A673 (cell line): ENCODE measurements around the gene EREG. TPM values are rescaled to one million over a fixed set of nuclear protein-coding genes. Genes with fewer than 3 reads are reported as not detected.

Experiments used
- BruUV-seq: library from RNA; stranded (reverse); fragments of 400-500 nt; replicated peaks from 2 replicates; lab custom pipeline; 2021; lab: Mats Ljungman, UMichigan
- CTCF ChIA-PET: fragments of 300-600 bp; sonication (Branson Sonifier 250); formaldehyde crosslinking; loops from one replicate; lab custom pipeline; 2022; ENCODE audit warnings: antibody characterized with exemption; lab: Charles Lee
- POLR2A ChIA-PET: fragments of 300-600 bp; sonication (Branson Sonifier 250); formaldehyde crosslinking; loops from one replicate; lab custom pipeline; 2022; ENCODE audit warnings: antibody characterized with exemption; ENCODE audit not compliant: low non-redundant PET; lab: Charles Lee
- DNase-seq: peaks from one replicate; pipeline ENCODE4 v3.0.0-alpha.2; 2015; ENCODE audit warnings: low spot score
- H3K27ac ChIP-seq: fragments of 200-600 bp; sonication (generic); 2 replicates; pipeline ENCODE4 v1.5.1; 2016; ENCODE audit warnings: mixed run types, low read depth, mild to moderate bottlenecking, mixed read lengths, antibody characterized with exemption, low read length; ENCODE audit not compliant: poor library complexity, severe bottlenecking
- H3K27me3 ChIP-seq: fragments of 200-600 bp; sonication (generic); replicated peaks from 2 replicates; pipeline ENCODE4 v1.6.1; 2017; ENCODE audit warnings: mixed run types, low read depth, mild to moderate bottlenecking, mixed read lengths, antibody characterized with exemption, low read length; ENCODE audit not compliant: insufficient read depth, poor library complexity
- H3K36me3 ChIP-seq: fragments of 200-600 bp; sonication (generic); 2 replicates; pipeline ENCODE4 v1.6.1; 2016; ENCODE audit warnings: mixed run types, mild to moderate bottlenecking, mixed read lengths, antibody characterized with exemption, low read length; ENCODE audit not compliant: insufficient read depth, poor library complexity, severe bottlenecking
- H3K4me1 ChIP-seq: fragments of 200-600 bp; sonication (generic); 2 replicates; pipeline ENCODE4 v1.6.1; 2017; ENCODE audit warnings: mixed run types, mild to moderate bottlenecking, mixed read lengths, antibody characterized with exemption, low read length; ENCODE audit not compliant: insufficient read depth, poor library complexity, severe bottlenecking
- H3K4me3 ChIP-seq: fragments of 200-600 bp; sonication (generic); 2 replicates; pipeline ENCODE4 v1.5.1; 2016; ENCODE audit warnings: low read depth, mixed run types, mild to moderate bottlenecking, mixed read lengths, low read length; ENCODE audit not compliant: poor library complexity, severe bottlenecking
- H3K9me3 ChIP-seq: fragments of 200-600 bp; sonication (generic); 2 replicates; pipeline ENCODE4 v1.6.1; 2016; ENCODE audit warnings: mixed run types, low read depth, mild to moderate bottlenecking, mixed read lengths, antibody characterized with exemption, low read length; ENCODE audit not compliant: poor library complexity, severe bottlenecking
- CTCF ChIP-seq: fragments of 300-800, 200-600 bp; sonication (generic); conservative IDR thresholded peaks from 2 replicates; pipeline ENCODE4 v1.5.1; 2017; ENCODE audit warnings: low read depth, mild to moderate bottlenecking, antibody characterized with exemption, low read length, moderate library complexity, mixed read lengths
- EZH2 ChIP-seq: fragments of 200-600 bp; sonication (generic); IDR thresholded peaks from 2 replicates; pipeline ENCODE4 v1.6.1; 2017; ENCODE audit warnings: borderline replicate concordance, low read depth, mild to moderate bottlenecking, mixed read lengths, antibody characterized with exemption, low read length; ENCODE audit not compliant: poor library complexity, severe bottlenecking
- intact Hi-C: fragments of 100-400 bp; cut with micrococcal nuclease; formaldehyde crosslinking; loops from one replicate; pipeline ENCODE4 v1.10.0; 2022; ENCODE audit not compliant: unreplicated experiment
- total RNA-seq: library from RNA; stranded (reverse); gene quantifications from 2 replicates; pipeline ENCODE4 v1.2.3, GENCODE V29; 2021

Gene EREG
- total RNA-seq, 1 experiment from 2014 or later = 0.84 TPM

GRCh38 chr4:74402692-74403456 lies 37.9 kb downstream of the EREG start:
- Histone ChIP-seq H3K27me3 (no peaks in the 10 kb centered on the region), H3K36me3 (no peaks in the 10 kb centered on the region), H3K9me3 (no peaks in the 10 kb centered on the region), H3K4me3 (no peak overlapping the region), H3K27ac (no peak overlapping the region), H3K4me1 (no peaks in the 10 kb centered on the region)
- no TSS peak for BruUV-seq
- TF ChIP-seq EZH2 (no peak), CTCF (no peak)
- intact Hi-C loops = no loop called here
- DNase-seq = no peak
- ChIA-PET POLR2A (no interaction called here), CTCF (no interaction called here)

- no TSS peak for BruUV-seq
- Histone ChIP-seq H3K4me1 (no peaks in the 10 kb centered on the region), H3K27ac (no peak overlapping the region), H3K36me3 (no peaks in the 10 kb centered on the region), H3K4me3 (no peak overlapping the region), H3K9me3 (no peaks in the 10 kb centered on the region), H3K27me3 (no peaks in the 10 kb centered on the region)
- ChIA-PET POLR2A (no interaction called here), CTCF (no interaction called here)
- TF ChIP-seq EZH2 (no peak), CTCF (no peak)
- intact Hi-C loops = no loop called here
- DNase-seq = no peak
Measured at GRCh38 chr4:74407891-74408290, 42.9 kb downstream of the EREG start.

GRCh38 chr4:74408639-74409038 lies 43.7 kb downstream of the EREG start:
- Histone ChIP-seq H3K27me3 (no peaks in the 10 kb centered on the region), H3K4me3 (no peak overlapping the region), H3K36me3 (no peaks in the 10 kb centered on the region), H3K27ac (no peak overlapping the region), H3K9me3 (no peaks in the 10 kb centered on the region), H3K4me1 (no peaks in the 10 kb centered on the region)
- ChIA-PET POLR2A (no interaction called here), CTCF (no interaction called here)
- no peak for DNase-seq
- intact Hi-C loops = no loop called here
- TF ChIP-seq EZH2 (no peak), CTCF (no peak)
- BruUV-seq = no TSS peak
